AG04449 (cell line): Measurements from ENCODE around the gene SCUBE1.

ENCODE experiments used
- CTCF ChIA-PET: fragments of 350-600 bp; formaldehyde crosslinking; extraction: SDS; loops from one replicate; lab custom pipeline; 2021; ENCODE audit warnings: antibody characterized with exemption; lab: Yijun Ruan, JAX
- POLR2A ChIA-PET: fragments of 400-600, 350-600 bp; formaldehyde crosslinking; extraction: SDS; loops from one replicate; lab custom pipeline; 2020; ENCODE audit warnings: antibody characterized with exemption, inconsistent platforms; lab: Yijun Ruan, JAX
- DNase-seq: peaks from one replicate; pipeline ENCODE4 v3.0.0-alpha.2; 2010; ENCODE audit warnings: low read depth, low spot score
- H3K4me3 ChIP-seq: 2 replicates; pipeline ENCODE4 v1.5.1; 2011; ENCODE audit warnings: low read depth, mild to moderate bottlenecking, control low read depth, low read length
- CTCF ChIP-seq: IDR thresholded peaks from one replicate; pipeline ENCODE4 v1.5.1; 2011; ENCODE audit warnings: mild to moderate bottlenecking, moderate library complexity, low read length, control low read depth, inconsistent platforms; ENCODE audit not compliant: insufficient read depth; ENCODE audit errors: missing control alignments

SCUBE1 gene

GRCh38 chr22:43343262-43343669 lies at the start of gene SCUBE1:
Gene SCUBE1, minus strand, starts transcription at chr22:43343372. Its CDS starts 111 bp downstream, at chr22:43343261.
- ChIA-PET POLR2A (no interaction called here), CTCF (no interaction called here)
- TF ChIP-seq CTCF, result no peak
- H3K4me3 ChIP-seq, result no peak within 1 kb of the TSS
- no peak for DNase-seq

- no peak for TF ChIP-seq CTCF
- CTCF ChIA-PET, result interaction anchor here (0.9 to 1.0 kb wide), 2 partner anchors 9 to 492 kb away, joined by 3 to 4 read pairs; no protein-coding TSS in a partner anchor
- no peak for DNase-seq
- no peak overlapping the region for H3K4me3 ChIP-seq
- POLR2A ChIA-PET, result no interaction called here
These were observed 49.3 kb upstream of the SCUBE1 start for GRCh38 chr22:43392385-43392989.

- no peak for DNase-seq
- POLR2A ChIA-PET, result no interaction called here
- no peak for TF ChIP-seq CTCF
- no peak overlapping the region for H3K4me3 ChIP-seq
- CTCF ChIA-PET, result interaction anchor here (0.9 to 1.0 kb wide), 2 partner anchors 8 to 493 kb away, joined by 3 to 4 read pairs; no protein-coding TSS in a partner anchor
These were observed 48.1 kb upstream of the SCUBE1 start for GRCh38 chr22:43391306-43391705.

GRCh38 chr22:43390872-43391271 lies 47.7 kb upstream of the SCUBE1 start:
- CTCF ChIA-PET, result no interaction called here
- TF ChIP-seq CTCF, result no peak
- no peak for DNase-seq
- POLR2A ChIA-PET, result no interaction called here
- H3K4me3 ChIP-seq, result no peak overlapping the region

GRCh38 chr22:43390166-43390565 lies 47.0 kb upstream of the SCUBE1 start:
- POLR2A ChIA-PET, result no interaction called here
- no peak for TF ChIP-seq CTCF

GRCh38 chr22:43389227-43389836 lies 46.2 kb upstream of the SCUBE1 start:
- no peak for TF ChIP-seq CTCF
- ChIA-PET POLR2A (no interaction called here), CTCF (interaction anchor here (0.8 to 11.1 kb wide), 11 partner anchors 8 to 1237 kb away, joined by 3 to 132 read pairs (median 7); no protein-coding TSS in a partner anchor)
- no peak overlapping the region for H3K4me3 ChIP-seq
- DNase-seq, result no peak

More at GRCh38 chr22:43390166-43390565, 47.0 kb upstream of the SCUBE1 start:
- no peak overlapping the region for H3K4me3 ChIP-seq
- DNase-seq, result no peak
- CTCF ChIA-PET, result interaction anchor here (1.1 to 4.8 kb wide), 4 partner anchors 12 to 1236 kb away, joined by 3 to 27 read pairs (median 12); no protein-coding TSS in a partner anchor
